Left hindlimb (tissue), 1 donor: ENCODE results near the gene SLC37A1.

Experiments
- DNase-seq: peaks from one replicate; pipeline ENCODE4 v3.0.0-alpha.2; 2018

Gene SLC37A1

GRCh38 chr21:42565206-42565810 is 51.7 kb downstream of the SLC37A1 start:
- peak; percentile 30 for DNase-seq

- DNase-seq: peak; percentile 9
Observed at GRCh38 chr21:42565886-42566523, 52.4 kb downstream of the SLC37A1 start.

GRCh38 chr21:42566524-42567213 is 53.0 kb downstream of the SLC37A1 start:
- DNase-seq: peak; percentile 11

GRCh38 chr21:42567214-42567555 is 53.5 kb downstream of the SLC37A1 start:
- peak; percentile 3 for DNase-seq

- no peak for DNase-seq
Observed at GRCh38 chr21:42567861-42568260, 54.2 kb downstream of the SLC37A1 start.

- peak; percentile 4 for DNase-seq
Observed at GRCh38 chr21:42568376-42568775, 54.7 kb downstream of the SLC37A1 start.

- peak; percentile 23 for DNase-seq
Observed at GRCh38 chr21:42568866-42569731, 55.4 kb downstream of the SLC37A1 start.

GRCh38 chr21:42569732-42570301 is 56.2 kb downstream of the SLC37A1 start:
- peak; percentile 27 for DNase-seq

- peak; percentile 12 for DNase-seq
Observed at GRCh38 chr21:42570362-42570761, 56.7 kb downstream of the SLC37A1 start.

GRCh38 chr21:42570841-42571387 is 57.3 kb downstream of the SLC37A1 start:
- peak; percentile 13 for DNase-seq

GRCh38 chr21:42571391-42572150 is 57.9 kb downstream of the SLC37A1 start:
- peak; percentile 11 for DNase-seq

GRCh38 chr21:42572906-42573495 is 59.3 kb downstream of the SLC37A1 start:
- peak; percentile 2 for DNase-seq

- DNase-seq: peak; percentile 39
Observed at GRCh38 chr21:42574234-42575027, 60.8 kb downstream of the SLC37A1 start.

GRCh38 chr21:42575111-42575510 is 61.5 kb downstream of the SLC37A1 start:
- DNase-seq: peak; percentile 6

GRCh38 chr21:42576639-42577038 is 63.0 kb downstream of the SLC37A1 start:
- no peak for DNase-seq

- DNase-seq: no peak
Observed at GRCh38 chr21:42578034-42578433, 64.4 kb downstream of the SLC37A1 start.

GRCh38 chr21:42578761-42579415 is 65.2 kb downstream of the SLC37A1 start:
- peak; percentile 27 for DNase-seq

GRCh38 chr21:42579456-42580075 is 65.9 kb downstream of the SLC37A1 start:
- DNase-seq: peak; percentile 17

- DNase-seq: peak; percentile 29
Observed at GRCh38 chr21:42580076-42580792, 66.6 kb downstream of the SLC37A1 start.
